Neural crest cell (in vitro differentiated cells): Measurements from ENCODE around the gene PSMD3. TPM values are rescaled to one million over a fixed set of nuclear protein-coding genes. Genes with fewer than 3 reads are reported as not detected.
A peak's percentile ranks its signal among the peaks of the same experiment; 100 is the strongest.

Experiments
- DNase-seq: peaks from one replicate; pipeline ENCODE4 v3.0.0; 2021; ENCODE audit warnings: low read depth, mixed read lengths, low spot score
- H3K27ac Mint-ChIP-seq: one replicate; pipeline ENCODE4 v1.8.0; 2021; ENCODE audit warnings: mild to moderate bottlenecking, mixed read lengths; ENCODE audit not compliant: unreplicated experiment
- H3K27me3 Mint-ChIP-seq: 2 replicates; pipeline ENCODE4 v1.8.0; 2021; ENCODE audit warnings: low read depth, mild to moderate bottlenecking, mixed read lengths
- H3K36me3 Mint-ChIP-seq: 2 replicates; pipeline ENCODE4 v1.8.0; 2021; ENCODE audit warnings: low read depth, mild to moderate bottlenecking, mixed read lengths
- H3K4me1 Mint-ChIP-seq: 2 replicates; pipeline ENCODE4 v1.8.0; 2021; ENCODE audit warnings: mixed read lengths
- H3K4me3 Mint-ChIP-seq: one replicate; pipeline ENCODE4 v1.8.0; 2021; ENCODE audit warnings: mild to moderate bottlenecking, mixed read lengths
- H3K9me3 Mint-ChIP-seq: 2 replicates; pipeline ENCODE4 v1.8.0; 2021; ENCODE audit warnings: mixed read lengths
- CTCF ChIP-seq: fragments of 200-600 bp; sonication (generic); conservative IDR thresholded peaks from 2 replicates; pipeline ENCODE4 v1.5.0; 2021; ENCODE audit warnings: antibody characterized with exemption, mild to moderate bottlenecking
- total RNA-seq: library from RNA; stranded (reverse); gene quantifications from 2 replicates; pipeline ENCODE4 v1.2.1, GENCODE V29; 2021

Gene PSMD3
- total RNA-seq, 1 donor from 2014 or later, result 157 TPM

DNA sequence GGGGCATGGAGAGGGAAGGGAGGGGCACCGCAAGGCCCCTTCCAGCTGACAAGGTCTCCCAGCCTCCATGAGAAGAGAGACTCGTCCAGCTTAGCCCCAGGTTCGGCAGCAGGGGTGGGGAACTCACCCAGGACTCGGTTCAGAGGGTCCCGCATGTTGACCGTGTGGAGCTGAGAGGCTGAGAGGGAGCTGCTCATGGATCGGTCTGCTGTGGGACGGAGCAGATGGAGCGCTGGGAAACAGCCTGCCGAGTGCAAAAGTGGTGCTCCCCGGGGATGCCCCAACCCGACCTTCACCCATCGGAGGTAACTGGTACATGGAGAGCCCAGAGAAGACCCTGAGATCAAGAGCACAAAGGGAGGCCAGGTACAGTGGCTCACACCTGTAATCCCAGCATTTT is 39.5 kb downstream of the PSMD3 start:
- H3K27me3 Mint-ChIP-seq, result no peaks in the 10 kb centered on the region
- H3K4me3 Mint-ChIP-seq, result no peak overlapping the region
- peaks cover 2% of the 10 kb centered on the region for H3K36me3 Mint-ChIP-seq
- H3K9me3 Mint-ChIP-seq, result no peaks in the 10 kb centered on the region
- TF ChIP-seq CTCF, result no peak
- peaks cover 6% of the 10 kb centered on the region for H3K4me1 Mint-ChIP-seq
- no peak overlapping the region for H3K27ac Mint-ChIP-seq
- DNase-seq, result no peak

DNA sequence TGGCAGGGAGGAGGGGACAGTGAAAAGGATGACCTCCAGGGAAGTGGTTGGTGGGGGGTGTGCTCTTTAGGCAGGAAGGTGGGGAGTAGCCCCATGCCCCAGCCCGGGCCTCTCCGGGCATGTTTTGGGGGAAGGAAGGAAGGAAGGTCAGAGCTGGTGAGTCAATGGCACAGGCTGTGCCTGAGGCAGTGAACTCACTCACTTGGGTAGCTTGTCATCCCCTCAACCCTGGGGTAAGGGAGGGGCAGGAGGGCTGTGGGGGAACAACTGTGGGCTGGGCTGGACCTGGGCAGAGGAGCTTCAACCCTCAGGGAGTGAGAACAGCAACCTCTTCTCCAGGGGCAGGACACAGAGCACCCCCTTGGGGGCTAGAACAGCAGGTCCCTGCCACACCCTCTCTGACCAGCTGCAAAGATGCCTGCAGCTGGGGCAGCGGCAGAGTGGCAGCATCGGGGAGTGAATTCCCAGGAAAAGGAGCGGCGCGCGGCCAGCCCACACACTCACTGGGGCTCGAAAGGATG is 40.9 kb downstream of the PSMD3 start:
- Mint-ChIP-seq H3K27ac (peak overlapping the region; percentile 78), H3K4me3 (no peak overlapping the region), H3K36me3 (peaks cover 10% of the 10 kb centered on the region), H3K4me1 (peaks cover 6% of the 10 kb centered on the region), H3K27me3 (no peaks in the 10 kb centered on the region), H3K9me3 (no peaks in the 10 kb centered on the region)
- no peak for DNase-seq
- TF ChIP-seq CTCF, result no peak

- TF ChIP-seq CTCF, result no peak
- H3K27ac Mint-ChIP-seq, result no peak overlapping the region
- no peaks in the 10 kb centered on the region for H3K27me3 Mint-ChIP-seq
- no peaks in the 10 kb centered on the region for H3K9me3 Mint-ChIP-seq
- H3K4me3 Mint-ChIP-seq, result no peak overlapping the region
- H3K4me1 Mint-ChIP-seq, result peaks cover 6% of the 10 kb centered on the region
- no peak for DNase-seq
- H3K36me3 Mint-ChIP-seq, result peaks cover 10% of the 10 kb centered on the region
These were observed 41.9 kb downstream of the PSMD3 start for GRCh38 chr17:40022497-40022896.

- DNase-seq, result no peak
- no peak overlapping the region for H3K27ac Mint-ChIP-seq
- no peak overlapping the region for H3K4me3 Mint-ChIP-seq
- H3K9me3 Mint-ChIP-seq, result no peaks in the 10 kb centered on the region
- peaks cover 10% of the 10 kb centered on the region for H3K36me3 Mint-ChIP-seq
- no peaks in the 10 kb centered on the region for H3K27me3 Mint-ChIP-seq
- no peak for TF ChIP-seq CTCF
- peaks cover 6% of the 10 kb centered on the region for H3K4me1 Mint-ChIP-seq
These were observed 42.4 kb downstream of the PSMD3 start for GRCh38 chr17:40022961-40023541.

- H3K9me3 Mint-ChIP-seq, result no peaks in the 10 kb centered on the region
- H3K4me1 Mint-ChIP-seq, result peaks cover 5% of the 10 kb centered on the region
- H3K4me3 Mint-ChIP-seq, result no peak overlapping the region
- DNase-seq, result no peak
- TF ChIP-seq CTCF, result no peak
- no peaks in the 10 kb centered on the region for H3K27me3 Mint-ChIP-seq
- H3K36me3 Mint-ChIP-seq, result peaks cover 10% of the 10 kb centered on the region
- H3K27ac Mint-ChIP-seq, result no peak overlapping the region
These were observed 43.1 kb downstream of the PSMD3 start for GRCh38 chr17:40023590-40024292.
